Measurements from ENCODE around the gene EVC2. TPM values are rescaled to one million over a fixed set of nuclear protein-coding genes. Genes with fewer than 3 reads are reported as not detected.
A peak's percentile ranks its signal among the peaks of the same experiment; 100 is the strongest.

Gene EVC2
- total RNA-seq, 1 experiment from 2014 or later: 7.8 TPM

DNA sequence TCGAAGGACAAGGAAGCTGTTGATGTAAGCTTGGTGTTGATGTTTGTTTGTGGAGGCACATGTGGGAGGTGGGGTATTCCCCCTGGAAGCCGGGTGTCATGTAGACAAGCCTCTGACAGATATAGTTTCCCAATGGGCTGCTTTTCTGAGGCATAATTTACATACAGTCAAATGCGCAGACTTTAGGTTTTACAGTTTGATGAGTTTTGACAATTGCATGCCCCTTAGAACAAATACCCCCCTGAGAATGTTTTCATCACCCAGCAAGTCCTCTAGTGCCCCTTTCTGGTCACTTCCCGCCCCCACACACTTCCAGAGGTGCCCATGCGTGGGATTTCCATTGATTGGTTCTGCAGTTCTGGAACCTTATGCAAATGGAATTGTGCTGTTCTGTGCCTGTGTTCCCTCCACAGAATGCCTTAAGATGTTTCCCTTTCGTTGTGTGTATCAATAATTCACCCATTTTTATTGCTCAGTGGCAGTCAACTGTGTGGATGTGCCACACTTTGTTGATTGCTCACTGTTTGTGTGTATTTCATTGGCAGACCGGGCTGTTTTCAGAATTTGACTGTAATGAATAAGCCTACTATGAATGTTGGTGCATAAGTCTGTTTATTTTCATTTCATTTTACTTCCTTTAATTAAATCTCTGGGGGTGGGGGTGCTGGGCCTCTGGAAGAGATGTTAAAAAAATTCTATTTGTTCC, 11.1 kb upstream of the EVC2 start:
- no CpG with 5 or more reads among the region's 7 CpGs for WGBS (ENCODE audit: extremely low coverage, insufficient read length, low lambda C conversion rate)
- no peaks in the 10 kb centered on the region for H3K23me2 ChIP-seq (ENCODE audit: insufficient read length, low read depth, low read length, poor library complexity, severe bottlenecking)
- H3K4me1 ChIP-seq (ENCODE audit: insufficient read depth, low read length): no peaks in the 10 kb centered on the region
- H4K20me1 ChIP-seq (ENCODE audit: control insufficient read depth, insufficient read depth, insufficient read length): no peaks in the 10 kb centered on the region
- H3K79me2 ChIP-seq (ENCODE audit: insufficient read depth, low read length): no peaks in the 10 kb centered on the region
- H3K4me2 ChIP-seq (ENCODE audit: insufficient read depth, insufficient read length, low read length): no peak overlapping the region
- no peak overlapping the region for H3K18ac ChIP-seq (ENCODE audit: insufficient read length, low read depth, low read length)
- no peak overlapping the region for H3K4ac ChIP-seq (ENCODE audit: low read depth, low read length)
- H3K27me3 ChIP-seq (ENCODE audit: insufficient read depth, low read length): no peaks in the 10 kb centered on the region
- no peak overlapping the region for H4K8ac ChIP-seq (replicated peaks; ENCODE audit: insufficient read length, low read depth, low read length)
- no peak overlapping the region for H4K91ac ChIP-seq (ENCODE audit: insufficient read length, low read depth, low read length)
- no peak overlapping the region; the same call in 1 of the 2 replicates for H3K14ac ChIP-seq (ENCODE audit: insufficient read depth, low read length)
- H3K79me1 ChIP-seq (ENCODE audit: insufficient read depth, low read depth, low read length, poor library complexity, severe bottlenecking): no peaks in the 10 kb centered on the region
- H3K9ac ChIP-seq (ENCODE audit: extremely low read depth, insufficient read length, low read length): no peak overlapping the region
- H2BK20ac ChIP-seq (ENCODE audit: low read depth, low read length, poor library complexity, severe bottlenecking): no peak overlapping the region
- no peak overlapping the region for H2BK5ac ChIP-seq (ENCODE audit: insufficient read length, low read length)
- H4K5ac ChIP-seq (ENCODE audit: insufficient read length, low read depth, low read length): no peak overlapping the region
- H3K27me3 Mint-ChIP-seq (ENCODE audit: low read depth): no peaks in the 10 kb centered on the region
- peaks cover 12 to 17% of the 10 kb centered on the region in 2 experiments for H3K4me1 Mint-ChIP-seq
- H3K4me3 Mint-ChIP-seq: no peak overlapping the region
- no peak overlapping the region for H2AFZ ChIP-seq (ENCODE audit: low read length)
- DNase-seq: no peak
- no peak overlapping the region for H2BK15ac ChIP-seq (ENCODE audit: low read depth, low read length)
- no peak overlapping the region for H3T11ph ChIP-seq (ENCODE audit: low read length)
- H3K36me3 Mint-ChIP-seq (ENCODE audit: insufficient read depth in 1 of 3, low read depth in 3 of 3): peaks cover 12 to 16% (median 13%) of the 10 kb centered on the region in 3 experiments
- no peak overlapping the region for H2BK120ac ChIP-seq (ENCODE audit: low read depth, low read length, poor library complexity, severe bottlenecking)
- no peak overlapping the region for H2BK12ac ChIP-seq (ENCODE audit: insufficient read length, low read depth, low read length)
- H3K9me3 Mint-ChIP-seq: peaks cover 10 to 11% of the 10 kb centered on the region in 2 experiments
- no peak overlapping the region for H3K27ac Mint-ChIP-seq
- no peak overlapping the region for H3K56ac ChIP-seq (ENCODE audit: insufficient read length, low read depth, low read length)
- TF ChIP-seq, protein P1, sequence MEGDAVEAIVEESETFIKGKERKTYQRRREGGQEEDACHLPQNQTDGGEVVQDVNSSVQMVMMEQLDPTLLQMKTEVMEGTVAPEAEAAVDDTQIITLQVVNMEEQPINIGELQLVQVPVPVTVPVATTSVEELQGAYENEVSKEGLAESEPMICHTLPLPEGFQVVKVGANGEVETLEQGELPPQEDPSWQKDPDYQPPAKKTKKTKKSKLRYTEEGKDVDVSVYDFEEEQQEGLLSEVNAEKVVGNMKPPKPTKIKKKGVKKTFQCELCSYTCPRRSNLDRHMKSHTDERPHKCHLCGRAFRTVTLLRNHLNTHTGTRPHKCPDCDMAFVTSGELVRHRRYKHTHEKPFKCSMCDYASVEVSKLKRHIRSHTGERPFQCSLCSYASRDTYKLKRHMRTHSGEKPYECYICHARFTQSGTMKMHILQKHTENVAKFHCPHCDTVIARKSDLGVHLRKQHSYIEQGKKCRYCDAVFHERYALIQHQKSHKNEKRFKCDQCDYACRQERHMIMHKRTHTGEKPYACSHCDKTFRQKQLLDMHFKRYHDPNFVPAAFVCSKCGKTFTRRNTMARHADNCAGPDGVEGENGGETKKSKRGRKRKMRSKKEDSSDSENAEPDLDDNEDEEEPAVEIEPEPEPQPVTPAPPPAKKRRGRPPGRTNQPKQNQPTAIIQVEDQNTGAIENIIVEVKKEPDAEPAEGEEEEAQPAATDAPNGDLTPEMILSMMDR (conservative IDR thresholded peaks at IDR 0.05): 0 out of 3 replicates have a peak, but pooled peaks have one; percentile 22
- H3K27ac ChIP-seq (ENCODE audit: insufficient read length, low read depth, low read length): no peak overlapping the region
- no peak overlapping the region for H3K23ac ChIP-seq (ENCODE audit: insufficient read length, low read depth, low read length)
- H2AK5ac ChIP-seq (ENCODE audit: insufficient read length, low read length): no peak overlapping the region
- H3K9me3 ChIP-seq (ENCODE audit: control insufficient read depth, low read depth, low read length): no peaks in the 10 kb centered on the region
